ENCODE measurements around the gene SOX5. TPM values are rescaled to one million over a fixed set of nuclear protein-coding genes. Genes with fewer than 3 reads are reported as not detected.
A peak's percentile ranks its signal among the peaks of the same experiment; 100 is the strongest.
"Not testable (repeated sequence)": the region's sequence is repeated elsewhere in the genome, so short reads cannot be mapped to it uniquely, and the experiment has no call there.

SOX5 gene
- total RNA-seq, 2 donors from 2014 or later = 15.6 to 18.1 TPM

DNA sequence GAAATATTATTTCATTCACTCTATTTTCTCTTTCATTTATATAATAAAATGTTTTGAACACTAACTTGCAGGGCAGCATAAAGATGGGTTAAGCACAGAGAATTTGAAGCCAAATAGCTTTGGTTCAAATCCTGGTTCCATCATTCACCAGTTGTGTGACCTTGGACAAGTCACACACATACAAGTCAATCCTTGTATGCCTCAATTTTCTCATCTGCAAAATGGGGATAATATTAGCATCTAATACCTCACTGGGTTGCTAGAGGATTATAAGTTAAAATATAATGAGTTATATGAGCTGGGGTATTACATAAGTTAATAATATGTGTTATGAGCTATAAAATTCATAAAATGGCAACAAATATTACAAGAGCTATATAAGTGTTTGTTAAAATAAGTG, 94.9 kb downstream of the SOX5 start:
- DNase-seq (ENCODE audit: low spot score) = no peak
- intact Hi-C loops (cut with DNase I) = no loop called here

- DNase-seq (ENCODE audit: low spot score) = no peak
- intact Hi-C loops (cut with DNase I) = no loop called here
These were observed 95.8 kb downstream of the SOX5 start for GRCh38 chr12:23853640-23854039.

DNA sequence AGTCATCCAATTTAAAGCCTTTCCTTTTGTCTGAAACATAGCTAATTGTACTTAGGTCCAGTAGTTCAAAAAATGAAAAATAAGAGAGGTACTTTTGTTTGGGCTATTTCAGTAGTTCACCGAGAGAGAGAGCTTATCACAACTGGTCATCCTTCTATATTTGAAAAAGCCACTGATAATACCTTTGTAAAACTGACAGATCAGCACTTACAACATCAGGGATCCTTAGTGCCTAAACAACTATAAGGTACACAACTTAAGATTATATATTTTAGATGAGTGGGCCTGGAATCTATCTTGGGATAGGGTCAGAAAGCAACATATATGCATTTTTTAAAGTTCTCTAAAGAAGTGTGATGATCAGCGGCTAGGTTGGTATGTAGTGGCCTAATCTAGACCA, 97.9 kb downstream of the SOX5 start:
- no peak for DNase-seq (ENCODE audit: low spot score)
- intact Hi-C loops (cut with DNase I) = no loop called here

DNA sequence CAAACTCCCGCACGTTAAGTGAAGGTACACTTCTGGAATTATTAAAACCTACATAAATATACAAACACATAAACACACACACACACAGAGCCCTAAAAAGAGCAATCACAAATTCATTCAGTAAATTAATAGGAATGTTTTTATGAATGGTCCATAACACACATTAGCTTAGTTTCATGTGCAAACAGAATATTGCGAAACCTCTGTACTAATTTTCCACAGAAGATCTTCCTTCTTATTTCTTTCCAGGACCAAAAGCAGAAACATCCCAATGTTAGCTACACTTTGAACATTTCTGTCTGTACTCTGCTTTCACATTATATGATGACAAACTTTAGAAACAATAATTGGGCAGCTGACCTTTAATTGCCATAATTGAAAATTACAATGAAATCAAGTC, 101.6 kb downstream of the SOX5 start:
- DNase-seq (ENCODE audit: low spot score) = no peak
- intact Hi-C loops (cut with DNase I) = no loop called here

DNA sequence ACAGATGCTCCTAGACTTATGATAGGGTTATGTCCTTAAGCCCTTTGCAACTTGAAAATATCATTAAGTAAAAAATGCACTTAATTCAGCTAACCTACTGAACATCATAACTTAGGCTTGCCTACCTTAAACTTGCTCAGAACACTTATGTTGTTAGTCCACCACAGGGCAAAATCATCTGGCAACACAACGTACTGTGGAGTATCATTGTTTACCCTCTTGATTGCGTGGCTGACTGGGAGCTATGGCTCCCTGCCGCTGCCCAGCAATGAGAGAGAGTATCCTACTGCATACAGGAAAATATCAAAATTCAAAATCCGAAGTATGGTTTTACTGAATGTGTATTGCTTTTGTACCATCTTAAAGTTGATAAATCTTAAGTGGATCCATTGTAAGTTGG, 105.5 kb downstream of the SOX5 start:
- intact Hi-C loops (cut with DNase I) = no loop called here
- DNase-seq (ENCODE audit: low spot score) = no peak

GRCh38 chr12:23834076-23834475, 115.4 kb downstream of the SOX5 start:
- DNase-seq (ENCODE audit: low spot score) = no peak
- intact Hi-C loops (cut with DNase I) = no loop called here

DNA sequence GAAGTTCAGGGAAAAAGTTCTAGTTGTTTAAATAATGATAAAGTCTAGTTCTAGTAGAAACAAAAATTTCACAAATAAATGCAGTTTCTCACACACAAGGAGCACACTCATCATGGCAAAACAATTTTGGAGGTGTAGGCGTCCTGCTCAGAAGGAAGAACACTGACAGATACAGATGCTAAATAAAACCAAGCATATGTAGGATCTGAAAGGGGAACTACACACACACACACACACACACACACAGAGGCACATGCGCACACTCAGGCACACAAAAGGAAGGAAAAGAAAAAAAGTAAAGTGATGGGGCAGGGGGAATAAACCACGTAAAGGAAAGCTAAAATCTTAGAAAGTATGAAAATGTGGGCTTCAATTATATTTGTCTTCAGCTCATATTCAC, 117.7 kb downstream of the SOX5 start:
- intact Hi-C loops (cut with DNase I) = no loop called here
- no peak for DNase-seq (ENCODE audit: low spot score)

DNA sequence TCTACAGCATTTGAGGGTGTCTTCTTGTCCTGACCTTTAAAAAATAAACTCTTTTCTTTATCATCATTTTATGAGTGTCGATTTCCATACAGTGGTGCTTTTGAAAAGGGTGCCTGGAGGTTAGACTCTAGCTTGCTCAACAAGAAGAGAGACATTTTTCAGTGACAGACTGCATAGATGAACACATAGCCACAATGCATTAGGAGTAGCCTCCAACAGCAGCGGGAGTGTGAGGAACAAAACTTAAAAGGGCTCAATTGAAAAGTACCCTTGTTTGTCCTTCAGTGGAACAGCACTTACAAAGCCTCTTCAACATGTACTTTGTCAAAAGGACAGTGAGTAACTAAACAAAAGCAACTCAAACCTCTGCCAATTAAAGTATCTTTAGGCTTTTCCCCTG, 119.3 kb downstream of the SOX5 start:
- intact Hi-C loops (cut with DNase I) = no loop called here
- DNase-seq (ENCODE audit: low spot score) = no peak

- intact Hi-C loops (cut with DNase I) = no loop called here
- DNase-seq (ENCODE audit: low spot score) = no peak
These were observed 122.1 kb downstream of the SOX5 start for GRCh38 chr12:23827353-23827752.

GRCh38 chr12:23825124-23825523, 124.3 kb downstream of the SOX5 start:
- DNase-seq (ENCODE audit: low spot score); intact Hi-C loops (cut with DNase I): not testable (repeated sequence)

- DNase-seq (ENCODE audit: low spot score) = peak; percentile 63
- intact Hi-C loops (cut with DNase I) = no loop called here
These were observed 125.1 kb downstream of the SOX5 start for GRCh38 chr12:23824358-23824757.

- intact Hi-C loops (cut with DNase I); DNase-seq (ENCODE audit: low spot score): not testable (repeated sequence)
These were observed 126.6 kb downstream of the SOX5 start for GRCh38 chr12:23822883-23823282.

- no peak for DNase-seq (ENCODE audit: low spot score)
- intact Hi-C loops (cut with DNase I) = no loop called here
These were observed 132.1 kb downstream of the SOX5 start for GRCh38 chr12:23817345-23817744.

- intact Hi-C loops (cut with DNase I) = no loop called here
- DNase-seq (ENCODE audit: low spot score) = no peak
These were observed 133.0 kb downstream of the SOX5 start for GRCh38 chr12:23816394-23816851.

GRCh38 chr12:23815810-23816209, 133.7 kb downstream of the SOX5 start:
- intact Hi-C loops (cut with DNase I) = no loop called here
- DNase-seq (ENCODE audit: low spot score) = no peak

- intact Hi-C loops (cut with DNase I) = no loop called here
- DNase-seq (ENCODE audit: low spot score) = no peak
These were observed 136.3 kb downstream of the SOX5 start for GRCh38 chr12:23813206-23813605.

DNA sequence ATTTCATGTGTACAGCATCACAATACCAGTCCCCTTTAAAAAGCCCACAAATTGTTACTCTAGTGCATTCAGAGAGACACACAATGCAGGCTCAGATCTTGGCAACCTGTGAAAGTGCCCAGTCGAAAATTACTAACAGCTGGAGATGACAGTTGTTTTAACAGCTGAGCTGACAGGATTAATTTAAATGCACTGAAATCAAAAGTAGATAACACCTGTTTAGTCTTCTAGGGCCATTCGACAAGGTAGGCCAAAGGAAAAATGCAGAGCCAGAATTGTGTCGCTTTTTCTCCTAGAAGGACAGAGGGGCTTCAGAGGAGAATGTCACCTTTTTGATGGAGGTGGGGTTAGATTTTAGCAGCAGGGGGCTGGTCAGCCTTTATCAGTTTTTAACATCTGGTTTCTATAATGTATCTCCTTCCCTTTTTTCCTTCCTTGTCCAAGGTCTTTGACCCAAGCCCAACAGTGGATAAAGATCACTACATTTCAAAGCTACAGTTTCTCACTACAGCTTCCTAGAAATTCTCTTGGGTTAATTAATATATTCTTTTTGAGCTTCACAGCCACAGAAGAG, 139.1 kb downstream of the SOX5 start:
- DNase-seq (ENCODE audit: low spot score) = no peak
- intact Hi-C loops (cut with DNase I) = no loop called here

DNA sequence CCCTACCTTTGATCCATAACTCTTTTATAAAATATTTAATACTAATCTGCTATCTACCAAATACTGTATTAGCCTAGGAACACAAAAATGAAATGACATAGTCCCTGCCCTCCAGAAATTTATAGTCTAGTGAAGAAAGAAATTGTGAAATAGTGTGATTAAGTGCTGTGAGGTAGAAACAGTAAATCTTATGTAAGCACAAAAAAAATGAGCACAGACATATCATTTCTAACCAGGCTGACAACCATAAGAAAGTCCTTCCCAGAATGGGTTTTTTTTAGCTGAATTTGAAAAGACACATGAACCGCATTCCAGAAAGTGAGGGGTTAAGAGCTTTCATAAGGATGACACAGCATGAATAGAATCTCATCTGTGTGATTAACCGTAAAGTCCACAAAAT, 145.9 kb downstream of the SOX5 start:
- no peak for DNase-seq (ENCODE audit: low spot score)
- intact Hi-C loops (cut with DNase I) = no loop called here

GRCh38 chr12:23795494-23795893, 154.0 kb downstream of the SOX5 start:
- intact Hi-C loops (cut with DNase I) = no loop called here
- no peak for DNase-seq (ENCODE audit: low spot score)

- intact Hi-C loops (cut with DNase I) = no loop called here
These were observed 168.4 kb downstream of the SOX5 start for GRCh38 chr12:23781118-23781517.

DNA sequence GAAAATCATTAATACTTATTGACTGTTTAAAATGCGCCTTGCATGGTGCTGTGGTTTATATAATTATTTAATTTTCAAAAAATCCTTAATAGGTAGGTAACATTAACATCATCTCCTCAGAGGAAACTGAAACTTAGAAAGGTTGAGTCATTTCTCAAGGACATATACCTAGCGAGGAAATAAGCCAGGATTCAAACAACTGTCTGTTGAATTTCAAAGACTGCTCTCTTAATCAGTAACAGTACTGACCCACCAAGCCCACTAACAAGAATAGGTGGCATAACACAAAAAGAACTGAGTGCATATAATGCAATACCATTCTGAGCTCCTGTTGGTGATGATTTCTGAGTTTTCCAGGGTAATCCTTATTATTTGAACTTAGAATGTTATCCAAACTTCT, 174.3 kb downstream of the SOX5 start:
- intact Hi-C loops (cut with DNase I) = no loop called here
- DNase-seq (ENCODE audit: low spot score) = no peak

More at GRCh38 chr12:23781118-23781517, 168.4 kb downstream of the SOX5 start:
- no peak for DNase-seq (ENCODE audit: low spot score)

Data from posterior vena cava (tissue), 2 donors.